Epithelial cell of proximal tubule (primary cell): ENCODE measurements around the gene ACOT13. TPM values are rescaled to one million over a fixed set of nuclear protein-coding genes. Genes with fewer than 3 reads are reported as not detected.
"Not testable (repeated sequence)": the region's sequence is repeated elsewhere in the genome, so short reads cannot be mapped to it uniquely, and the experiment has no call there.

ENCODE experiments used
- DNase-seq: peaks from one replicate; pipeline ENCODE4 v3.0.0-alpha.2; 2011; ENCODE audit warnings: low read depth
- H3K4me3 ChIP-seq: 2 replicates; pipeline ENCODE4 v1.5.1; 2011; ENCODE audit warnings: low read depth, mild to moderate bottlenecking, low read length
- CTCF ChIP-seq: conservative IDR thresholded peaks from 2 replicates; pipeline ENCODE4 v1.5.1; 2012; ENCODE audit warnings: low read depth, mild to moderate bottlenecking, low read length
- total RNA-seq: library from RNA; depleted of rRNA; stranded (reverse); fragments of >200 nt; gene quantifications from 2 replicates; pipeline ENCODE4 v1.2.3, GENCODE V29; 2015

ACOT13 gene
- total RNA-seq, 1 donor from 2014 or later: 8.5 TPM

- no peak for DNase-seq
- H3K4me3 ChIP-seq: no peak overlapping the region
- no peak for TF ChIP-seq CTCF
Measured at GRCh38 chr6:24692848-24693592, 26.1 kb downstream of the ACOT13 start.

GRCh38 chr6:24694198-24694597, 27.3 kb downstream of the ACOT13 start:
- TF ChIP-seq CTCF: no peak
- no peak for DNase-seq
- no peak overlapping the region for H3K4me3 ChIP-seq

GRCh38 chr6:24695635-24696034, 28.8 kb downstream of the ACOT13 start:
- not testable (repeated sequence) for DNase-seq, H3K4me3 ChIP-seq
- TF ChIP-seq CTCF: peak; percentile 51

GRCh38 chr6:24696097-24696496, 29.2 kb downstream of the ACOT13 start:
- no peak for DNase-seq
- TF ChIP-seq CTCF: no peak
- no peak overlapping the region for H3K4me3 ChIP-seq

GRCh38 chr6:24699521-24700359, 32.9 kb downstream of the ACOT13 start:
- DNase-seq: no peak
- H3K4me3 ChIP-seq: no peak overlapping the region
- TF ChIP-seq CTCF: no peak

GRCh38 chr6:24702720-24703282, 35.9 kb downstream of the ACOT13 start:
- TF ChIP-seq CTCF: no peak
- no peak overlapping the region for H3K4me3 ChIP-seq
- DNase-seq: no peak
